AML-193 (cell line): ENCODE results near the gene ZNF416.

Experiments used
- DNase-seq, 2 experiments: peaks; one replicate each; lab custom pipeline; 2025; lab: John Stamatoyannopoulos, UW

ZNF416 gene

DNA sequence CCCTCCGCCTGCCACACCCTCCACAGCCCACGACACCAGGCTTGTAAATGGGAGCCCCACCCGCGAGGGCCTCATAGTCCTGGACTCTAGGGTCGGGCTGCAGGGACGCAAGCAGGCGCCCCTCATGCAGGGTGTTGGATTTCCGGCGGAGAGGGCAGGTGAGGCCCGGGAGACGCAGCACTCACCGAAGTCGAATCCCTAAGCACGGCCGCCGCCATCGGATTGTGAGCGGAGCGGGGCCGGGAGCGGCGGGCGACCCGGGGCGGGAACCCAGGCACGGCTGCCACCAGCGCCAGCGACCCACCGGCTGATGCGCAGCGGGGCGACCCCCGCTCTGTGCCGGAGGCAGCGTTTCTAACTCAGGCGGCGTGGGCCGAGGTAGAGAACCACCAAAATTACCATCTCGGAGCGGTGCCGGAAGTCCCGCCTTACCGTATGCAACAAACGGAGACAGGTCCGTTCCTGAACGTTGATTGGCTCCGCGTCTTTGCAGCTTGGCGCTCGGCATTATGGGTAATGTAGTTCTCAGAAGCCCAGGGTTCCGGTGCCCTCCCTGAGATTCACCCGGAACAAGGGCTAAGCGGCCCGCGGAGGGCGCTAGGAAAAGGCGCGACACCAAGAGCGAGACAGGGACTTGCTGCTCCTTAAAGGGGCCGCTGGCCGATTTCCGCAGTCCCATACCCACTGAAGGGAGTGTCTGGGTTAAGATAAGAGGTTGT lies at the start of gene ZNF416:
Gene ZNF416 (minus strand): TSS at position 425 of the 719 bp plus-strand sequence. CDS start 207 bp downstream, at position 218.
- DNase-seq = peak; percentile 97 to 98

DNA sequence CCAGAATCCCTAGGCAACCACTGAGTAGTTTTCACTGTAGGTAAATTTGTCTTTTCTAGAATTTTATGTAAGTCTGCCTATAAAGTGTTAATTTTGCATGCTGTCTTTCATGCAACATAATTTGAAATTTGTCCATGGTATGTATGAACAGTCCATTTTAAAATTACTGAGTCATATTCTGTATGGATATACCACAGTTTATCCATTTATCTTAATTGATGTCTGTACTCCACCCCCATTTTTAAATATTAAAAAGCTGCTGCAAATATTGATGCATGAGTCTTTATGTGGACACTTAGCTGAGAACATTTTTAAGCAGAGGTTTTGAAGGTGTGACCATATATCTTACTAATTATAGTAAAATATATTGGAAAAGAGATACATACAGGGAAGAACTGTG lies 44.4 kb upstream of the ZNF416 start:
- no peak for DNase-seq

- no peak for DNase-seq
Measured at GRCh38 chr19:57620673-57621348, 42.1 kb upstream of the ZNF416 start.

DNA sequence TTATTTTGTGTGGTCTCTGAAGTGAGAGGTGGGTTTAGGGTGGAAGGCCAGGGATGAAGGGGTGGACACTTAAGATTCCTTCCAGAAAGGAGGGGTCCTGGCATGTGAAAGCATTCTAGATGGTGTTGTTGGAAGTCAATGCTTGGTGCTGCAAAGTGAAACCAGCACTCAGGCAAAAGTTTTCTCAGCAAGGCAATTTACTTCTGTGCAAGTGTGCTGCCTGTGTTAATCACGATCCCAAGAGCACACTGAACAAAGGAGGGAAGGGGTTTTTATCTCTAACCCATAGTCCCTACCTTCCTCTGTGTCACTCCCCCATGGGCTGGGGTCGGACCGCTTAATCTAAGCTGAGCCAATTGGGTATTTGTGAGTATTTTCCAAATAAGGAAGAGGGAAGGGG lies 36.6 kb upstream of the ZNF416 start:
- DNase-seq = no peak

- DNase-seq = no peak
Measured at GRCh38 chr19:57613941-57614743, 35.4 kb upstream of the ZNF416 start, which contains the start of gene ZNF134. Gene ZNF134 (plus strand): TSS chr19:57614242. CDS start chr19:57619469, 5,227 bp downstream.

- no peak for DNase-seq
Measured at GRCh38 chr19:57611113-57611512, 32.4 kb upstream of the ZNF416 start.

GRCh38 chr19:57606931-57607330 lies 28.2 kb upstream of the ZNF416 start:
- no peak for DNase-seq

DNA sequence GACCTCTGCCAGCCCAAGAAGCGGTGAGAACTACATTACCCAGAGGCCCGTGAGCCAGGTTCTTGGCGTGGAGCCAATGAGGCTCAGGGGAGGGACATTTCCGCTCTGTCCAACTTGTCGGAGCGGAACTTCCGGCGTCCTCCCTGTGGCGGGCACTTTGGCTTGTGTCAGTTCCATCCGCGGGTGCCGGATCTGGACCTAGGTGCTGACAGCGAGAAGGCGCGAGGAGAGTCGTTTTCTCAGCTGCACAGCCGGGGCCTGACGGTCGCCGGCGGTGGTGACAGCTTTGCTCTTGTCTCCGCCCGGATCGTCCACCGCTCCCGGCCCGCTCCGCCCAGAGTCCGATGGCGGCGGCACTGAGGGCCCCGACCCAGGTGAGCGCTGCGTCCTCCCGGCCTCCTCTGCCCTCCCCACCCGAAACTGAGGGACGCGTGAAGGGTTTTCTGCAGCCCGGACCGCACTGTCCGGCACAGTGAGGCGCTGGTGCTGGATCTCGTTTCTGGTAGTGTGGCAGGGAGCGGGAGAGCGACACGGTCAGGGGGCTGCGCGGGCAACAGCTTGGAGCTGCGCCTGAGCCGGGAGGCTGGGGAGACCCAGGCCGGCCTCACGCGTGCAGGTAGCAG lies 21.2 kb upstream of the ZNF416 start, which contains the start of gene ZNF530:
Gene ZNF530 (plus strand): TSS at position 125 of the 623 bp plus-strand sequence. CDS start 4,461 bp downstream, outside the sequence.
- peak; percentile 81 to 82 for DNase-seq

DNA sequence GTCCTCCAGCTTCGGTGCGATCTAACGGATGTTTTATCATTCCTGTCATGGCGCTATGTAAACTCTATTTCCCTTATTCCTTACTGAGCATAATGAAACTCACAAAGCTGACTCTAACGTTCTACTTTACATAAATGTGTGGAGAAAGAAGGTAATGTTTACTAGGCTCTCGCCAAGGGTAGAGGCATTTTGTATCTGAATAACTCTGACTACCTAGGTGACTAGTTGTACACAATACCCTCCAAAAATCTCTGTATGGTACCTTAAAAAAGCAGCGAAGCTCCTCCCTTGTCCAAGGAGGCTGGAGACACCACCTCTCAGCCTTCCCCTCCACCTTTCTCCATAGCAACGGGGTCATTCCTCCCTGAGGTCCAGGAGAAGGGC lies 20.7 kb upstream of the ZNF416 start:
- DNase-seq = no peak

DNA sequence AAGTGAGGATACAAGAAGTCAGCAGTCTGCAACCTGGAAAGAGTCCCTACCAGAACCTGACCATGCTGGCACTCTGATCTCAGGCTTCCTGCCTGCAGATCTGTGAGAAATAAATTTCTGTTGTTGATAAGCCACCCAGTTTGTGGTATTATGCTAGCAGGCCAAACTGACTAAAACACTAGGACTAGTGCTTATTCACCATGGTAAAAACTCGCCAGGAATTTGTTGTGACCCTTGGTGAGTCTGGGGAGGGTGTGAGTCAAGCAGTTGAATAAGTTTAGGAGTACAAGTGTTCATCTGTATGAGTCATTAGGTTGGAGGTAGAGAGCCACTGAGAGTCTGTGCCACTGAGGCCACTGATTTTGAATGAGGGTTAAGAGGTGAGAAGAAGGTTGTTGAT lies 8.8 kb upstream of the ZNF416 start:
- no peak for DNase-seq

- DNase-seq = no peak
Measured at GRCh38 chr19:57583521-57584416, 5.1 kb upstream of the ZNF416 start, which contains the start of gene ZIK1. Gene ZIK1 (plus strand): TSS chr19:57584145. CDS start chr19:57584357, 212 bp downstream.

GRCh38 chr19:57583104-57583520 lies 4.4 kb upstream of the ZNF416 start:
- no peak for DNase-seq

GRCh38 chr19:57576661-57577060 lies 2.0 kb downstream of the ZNF416 start:
- DNase-seq = no peak

GRCh38 chr19:57572415-57572947 lies 6.2 kb downstream of the ZNF416 start:
- no peak for DNase-seq

- no peak for DNase-seq
Measured at GRCh38 chr19:57570707-57571106, 8.0 kb downstream of the ZNF416 start.

- peak; percentile 3 to 6 for DNase-seq
Measured at GRCh38 chr19:57566396-57567265, 12.1 kb downstream of the ZNF416 start.

GRCh38 chr19:57563547-57563946 lies 15.2 kb downstream of the ZNF416 start:
- DNase-seq = no peak

GRCh38 chr19:57560049-57560491 lies 18.6 kb downstream of the ZNF416 start:
- DNase-seq = no peak

DNA sequence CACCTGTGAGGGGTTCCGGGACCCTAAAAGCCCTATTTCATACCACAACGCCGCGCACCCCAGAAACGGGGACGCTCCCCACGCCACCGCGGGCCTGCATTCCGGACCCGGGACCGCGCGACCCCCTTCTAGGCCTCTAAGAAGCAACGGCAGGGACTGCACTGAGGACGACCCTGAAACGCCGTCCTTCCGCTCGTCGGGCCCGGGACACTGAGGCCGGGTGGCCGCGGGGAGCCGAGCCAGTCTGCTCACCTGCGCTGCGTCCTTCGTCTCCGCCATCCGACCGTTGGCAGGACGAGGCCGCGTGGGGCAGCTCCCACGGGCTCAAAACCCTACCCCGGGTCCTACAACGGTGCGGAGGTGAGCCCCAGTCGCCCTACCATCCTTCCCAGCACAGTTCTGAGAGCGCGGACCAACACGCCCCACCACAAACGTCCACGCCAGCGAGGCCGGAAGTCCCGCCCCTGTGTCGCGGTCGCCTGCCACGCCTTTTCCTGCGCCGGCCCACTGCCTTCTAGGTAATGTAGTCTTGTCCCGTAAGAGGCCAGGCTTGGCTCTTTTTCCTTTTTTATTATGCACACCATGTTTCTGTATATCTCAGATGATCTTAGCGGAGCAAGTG lies 19.2 kb downstream of the ZNF416 start, which contains the start of gene ZNF550:
Gene ZNF550 (minus strand): TSS at position 460 of the 622 bp plus-strand sequence. CDS start 181 bp downstream, at position 279.
- peak; percentile 72 to 79 for DNase-seq
